GM18498 (cell line): ENCODE data around the gene PLEKHG7.
A peak's percentile ranks its signal among the peaks of the same experiment; 100 is the strongest.
"Not testable (repeated sequence)": the region's sequence is repeated elsewhere in the genome, so short reads cannot be mapped to it uniquely, and the experiment has no call there.

Experiments used
- ATAC-seq: cut with Tn5 transposase; IDR thresholded peaks from one replicate; pipeline ENCODE4 v1.9.1; 2021; ENCODE audit warnings: mild to moderate bottlenecking, moderate library complexity; ENCODE audit not compliant: unreplicated experiment

PLEKHG7 gene

GRCh38 chr12:92702754-92703679, at the start of gene PLEKHG7:
TSS of gene PLEKHG7 (plus strand) at chr12:92702989. CDS start at chr12:92706632, 3,643 bp downstream.
- peak; percentile 93 for ATAC-seq

DNA sequence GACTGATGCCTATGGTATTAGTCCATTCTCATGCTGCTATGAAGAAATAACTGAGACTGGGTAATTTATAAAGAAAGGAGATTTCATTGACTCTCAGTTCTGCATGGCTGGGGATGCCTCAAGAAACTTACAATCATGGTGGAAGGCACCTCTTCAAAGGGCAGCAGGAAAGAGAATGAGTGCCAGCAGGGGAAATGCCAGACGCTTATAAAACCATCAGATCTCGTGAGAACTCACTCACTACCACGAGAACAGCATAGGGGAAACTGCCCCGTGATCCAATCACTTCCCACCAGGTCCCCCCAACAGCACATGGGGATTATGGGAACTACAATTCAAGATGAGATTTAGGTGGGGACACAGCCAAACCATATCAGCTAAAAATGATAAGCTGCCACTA, 48.5 kb upstream of the PLEKHG7 start:
- ATAC-seq, result not testable (repeated sequence)

- no peak for ATAC-seq
These were observed 47.9 kb upstream of the PLEKHG7 start for GRCh38 chr12:92654929-92655328.

- no peak for ATAC-seq
These were observed 45.9 kb upstream of the PLEKHG7 start for GRCh38 chr12:92656911-92657310.

DNA sequence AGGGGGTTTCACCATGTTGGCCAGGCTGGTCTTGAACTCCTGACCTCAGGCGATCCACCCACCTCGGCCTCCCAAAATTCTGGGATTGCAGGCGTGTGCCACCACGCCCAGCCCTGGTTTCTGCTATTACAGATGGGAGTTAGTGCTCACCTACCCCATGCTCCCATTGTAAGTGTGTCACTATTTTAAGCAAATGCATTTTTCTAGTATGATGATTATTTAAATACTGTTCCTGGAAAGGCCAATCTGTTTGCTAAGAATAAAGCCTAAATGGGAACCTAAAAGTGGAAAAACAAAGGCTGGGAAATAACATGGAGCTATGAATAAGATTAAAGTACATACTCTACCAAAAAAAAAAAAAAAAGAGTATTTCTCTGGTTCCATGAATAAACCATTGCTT, 45.0 kb upstream of the PLEKHG7 start:
- no peak for ATAC-seq

GRCh38 chr12:92658611-92659010, 44.2 kb upstream of the PLEKHG7 start:
- no peak for ATAC-seq

GRCh38 chr12:92661269-92661668, 41.5 kb upstream of the PLEKHG7 start:
- ATAC-seq, result no peak

- no peak for ATAC-seq
These were observed 37.3 kb upstream of the PLEKHG7 start for GRCh38 chr12:92665496-92665895.

- no peak for ATAC-seq
These were observed 34.0 kb upstream of the PLEKHG7 start for GRCh38 chr12:92668739-92669138.

GRCh38 chr12:92671524-92671923, 31.3 kb upstream of the PLEKHG7 start:
- ATAC-seq, result not testable (repeated sequence)

- peak; percentile 71 for ATAC-seq
These were observed 29.0 kb upstream of the PLEKHG7 start for GRCh38 chr12:92673756-92674155.

GRCh38 chr12:92674500-92674899, 28.3 kb upstream of the PLEKHG7 start:
- no peak for ATAC-seq

DNA sequence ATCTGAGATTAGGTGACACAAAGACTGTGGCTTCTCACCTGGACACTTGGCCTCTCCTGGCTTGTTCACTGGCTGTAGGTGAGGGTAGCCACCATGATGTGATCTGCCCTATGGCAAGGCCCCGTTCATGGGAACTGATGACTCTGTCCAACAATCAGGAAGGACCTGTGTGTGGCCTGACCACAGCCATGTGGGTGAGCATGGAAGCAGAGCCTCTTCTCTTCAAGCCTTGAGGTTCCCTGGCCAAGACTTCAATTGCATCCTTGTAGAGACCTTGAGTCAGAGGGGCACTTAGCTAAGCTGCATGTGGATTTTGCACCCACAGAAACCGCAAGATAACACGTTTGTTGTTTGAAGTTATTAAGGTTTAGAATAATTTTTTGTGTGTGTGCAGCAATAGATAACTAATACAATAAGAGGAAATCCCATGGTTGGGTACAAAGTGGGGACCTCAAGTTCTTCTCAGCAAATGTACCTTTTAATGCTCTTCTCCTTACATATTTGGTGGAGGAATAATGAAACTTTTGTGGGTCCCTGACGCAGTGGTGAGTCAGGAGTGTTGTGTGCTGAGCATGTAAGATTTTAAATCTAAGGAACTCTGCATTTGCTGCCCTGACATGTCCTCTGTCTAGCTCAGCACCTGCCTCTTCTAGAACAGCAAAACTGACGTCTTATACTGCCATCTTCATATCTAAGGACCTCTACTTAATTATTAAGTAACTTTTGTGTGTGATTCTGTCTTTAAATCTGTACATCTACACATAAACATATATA, 27.5 kb upstream of the PLEKHG7 start:
- ATAC-seq, result no peak

DNA sequence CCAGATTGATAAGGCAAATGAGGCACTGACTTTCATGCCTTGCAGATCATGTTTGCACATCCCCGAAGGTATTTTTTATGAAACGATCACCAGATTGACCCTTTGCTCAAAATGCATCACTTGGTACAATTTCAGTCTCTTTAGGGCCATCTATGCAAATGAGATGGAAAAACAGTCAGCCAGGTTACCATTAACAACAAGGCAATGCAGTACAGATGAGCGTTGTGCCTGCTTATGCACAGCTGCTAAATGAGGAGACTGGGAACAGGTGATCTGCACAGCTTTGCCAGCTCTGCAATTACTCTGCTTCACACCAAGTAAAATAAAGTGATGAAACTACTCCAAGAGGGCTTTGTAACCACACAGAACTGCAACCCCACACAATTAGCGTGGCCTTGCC, 26.1 kb upstream of the PLEKHG7 start:
- ATAC-seq, result no peak

DNA sequence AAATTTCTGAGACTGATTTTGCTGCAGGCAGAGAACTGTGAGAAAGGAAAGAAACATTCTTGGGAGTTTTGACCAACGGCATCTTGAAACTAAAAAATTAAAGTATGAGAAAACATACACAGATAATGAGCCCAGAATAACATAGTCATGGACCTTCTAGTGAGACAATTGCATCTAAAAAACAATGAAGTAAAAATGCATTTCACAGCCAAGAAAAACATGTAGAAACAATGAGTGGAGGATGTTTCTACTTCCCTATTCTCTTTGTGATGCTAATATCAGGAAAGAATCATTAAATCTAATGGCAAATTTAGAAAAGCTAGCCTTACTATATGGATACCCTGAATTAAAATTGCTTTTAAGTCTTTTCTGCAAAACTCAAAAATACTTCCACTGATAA, 12.2 kb upstream of the PLEKHG7 start:
- no peak for ATAC-seq

- ATAC-seq, result no peak
These were observed 7.7 kb upstream of the PLEKHG7 start for GRCh38 chr12:92695056-92695455.

- no peak for ATAC-seq
These were observed 7.2 kb upstream of the PLEKHG7 start for GRCh38 chr12:92695577-92695976.

DNA sequence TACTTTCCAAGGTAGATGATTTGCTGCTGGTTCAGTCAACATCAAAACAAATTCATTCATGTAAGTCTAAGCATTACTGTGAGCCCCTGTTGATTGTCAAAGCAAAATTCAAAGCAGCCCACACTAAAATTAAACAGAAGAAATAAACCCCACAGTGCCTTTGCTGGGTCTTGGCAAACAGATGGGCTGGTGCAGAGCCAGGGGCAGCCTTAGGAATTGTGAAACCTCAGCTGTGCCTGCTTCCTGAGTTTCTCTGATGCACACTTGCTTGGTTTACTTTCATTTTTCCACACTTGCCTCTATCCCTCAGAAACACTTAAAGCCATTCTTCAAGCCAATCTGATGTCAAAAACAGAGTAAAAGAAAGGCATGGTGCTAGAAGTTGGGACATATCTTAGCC, 6.6 kb upstream of the PLEKHG7 start:
- no peak for ATAC-seq

DNA sequence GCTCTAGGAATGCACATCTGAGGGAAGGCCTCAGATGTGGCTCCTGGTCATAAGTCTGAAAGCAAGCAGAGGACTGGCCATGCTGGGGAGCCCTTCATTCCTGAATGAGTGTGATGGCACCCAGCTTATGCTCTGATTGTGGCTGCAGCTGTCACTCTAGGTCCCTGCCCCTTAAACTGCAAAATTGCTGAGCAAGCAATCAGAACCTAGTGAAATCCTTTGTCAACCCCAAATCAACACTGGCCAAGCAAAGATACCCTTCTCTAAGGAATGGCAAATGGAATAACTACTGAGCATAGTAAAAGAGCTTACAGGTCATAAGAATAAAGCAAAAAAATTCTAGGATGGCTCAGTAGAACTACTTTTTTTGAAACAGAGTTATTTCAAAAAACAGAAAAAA, 4.3 kb upstream of the PLEKHG7 start:
- ATAC-seq, result no peak

GRCh38 chr12:92701441-92701840, 1.3 kb upstream of the PLEKHG7 start:
- ATAC-seq, result no peak

DNA sequence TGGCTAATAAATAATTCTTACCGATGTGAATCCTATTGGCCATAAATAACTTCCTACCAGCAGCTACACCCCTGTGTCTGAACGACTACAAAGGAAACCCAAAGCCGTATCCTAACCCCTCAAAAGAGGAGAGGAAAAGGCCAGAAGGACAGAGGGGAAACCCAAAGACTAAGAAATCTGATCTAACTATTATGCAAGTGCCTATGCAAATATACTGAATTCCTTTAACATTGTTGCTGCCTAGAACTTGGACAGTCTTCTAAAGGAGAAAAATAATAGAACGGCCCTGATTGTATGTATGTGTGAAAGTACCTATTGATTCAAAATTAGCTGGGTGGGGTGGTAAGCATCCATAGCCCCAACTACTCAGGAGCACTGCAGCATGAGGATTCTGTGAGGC, 997 bp downstream of the PLEKHG7 start:
- no peak for ATAC-seq

DNA sequence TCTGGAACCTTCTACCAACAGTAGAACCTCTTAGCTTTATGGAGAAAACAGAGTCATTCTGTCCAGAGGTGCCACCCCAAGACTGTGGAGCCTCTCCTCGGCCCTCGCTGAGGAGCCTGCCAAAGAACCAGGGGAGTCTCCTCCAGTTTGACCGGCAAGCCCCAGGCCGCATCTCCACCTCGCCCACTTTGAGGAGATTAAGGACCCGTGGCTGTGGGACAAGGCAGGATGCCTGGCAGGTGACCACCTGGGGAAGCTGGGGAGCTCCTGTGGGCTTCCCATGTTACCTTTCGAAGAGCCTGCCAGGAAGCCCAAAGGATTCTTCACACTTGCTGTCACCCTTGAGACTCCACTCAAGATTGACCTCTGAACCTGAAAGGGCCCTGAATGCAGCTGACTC, 3.8 kb downstream of the PLEKHG7 start:
- no peak for ATAC-seq
